NB4 (cell line): ENCODE data around the gene DLG2.

Experiments used
- MYC ChIP-seq: IDR thresholded peaks from 2 replicates; pipeline ENCODE4 v1.6.1; 2011; ENCODE audit warnings: low read depth, low read length
- POLR2A ChIP-seq: IDR thresholded peaks from 2 replicates; pipeline ENCODE4 v1.6.1; 2011; ENCODE audit warnings: mild to moderate bottlenecking; ENCODE audit not compliant: insufficient read length; ENCODE audit errors: extremely low read depth
- TF ChIP-seq, protein P1 (sequence below): IDR thresholded peaks from one replicate; pipeline ENCODE4 v1.5.1; 2012; ENCODE audit warnings: low read depth, low read length
- TF ChIP-seq, protein P2 (sequence below): IDR thresholded peaks from 2 replicates; pipeline ENCODE4 v1.6.1; 2011; ENCODE audit warnings: low read depth, low read length

- TF ChIP-seq, protein P1, sequence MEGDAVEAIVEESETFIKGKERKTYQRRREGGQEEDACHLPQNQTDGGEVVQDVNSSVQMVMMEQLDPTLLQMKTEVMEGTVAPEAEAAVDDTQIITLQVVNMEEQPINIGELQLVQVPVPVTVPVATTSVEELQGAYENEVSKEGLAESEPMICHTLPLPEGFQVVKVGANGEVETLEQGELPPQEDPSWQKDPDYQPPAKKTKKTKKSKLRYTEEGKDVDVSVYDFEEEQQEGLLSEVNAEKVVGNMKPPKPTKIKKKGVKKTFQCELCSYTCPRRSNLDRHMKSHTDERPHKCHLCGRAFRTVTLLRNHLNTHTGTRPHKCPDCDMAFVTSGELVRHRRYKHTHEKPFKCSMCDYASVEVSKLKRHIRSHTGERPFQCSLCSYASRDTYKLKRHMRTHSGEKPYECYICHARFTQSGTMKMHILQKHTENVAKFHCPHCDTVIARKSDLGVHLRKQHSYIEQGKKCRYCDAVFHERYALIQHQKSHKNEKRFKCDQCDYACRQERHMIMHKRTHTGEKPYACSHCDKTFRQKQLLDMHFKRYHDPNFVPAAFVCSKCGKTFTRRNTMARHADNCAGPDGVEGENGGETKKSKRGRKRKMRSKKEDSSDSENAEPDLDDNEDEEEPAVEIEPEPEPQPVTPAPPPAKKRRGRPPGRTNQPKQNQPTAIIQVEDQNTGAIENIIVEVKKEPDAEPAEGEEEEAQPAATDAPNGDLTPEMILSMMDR: no peak
- TF ChIP-seq POLR2A (no peak), MYC (no peak)
- TF ChIP-seq, protein P2, sequence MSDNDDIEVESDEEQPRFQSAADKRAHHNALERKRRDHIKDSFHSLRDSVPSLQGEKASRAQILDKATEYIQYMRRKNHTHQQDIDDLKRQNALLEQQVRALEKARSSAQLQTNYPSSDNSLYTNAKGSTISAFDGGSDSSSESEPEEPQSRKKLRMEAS: no peak
Observed at GRCh38 chr11:83540728-83541127, 2086.4 kb downstream of the DLG2 start.
